ENCODE measurements around the gene SLC25A22.

The SLC25A22 gene

DNA sequence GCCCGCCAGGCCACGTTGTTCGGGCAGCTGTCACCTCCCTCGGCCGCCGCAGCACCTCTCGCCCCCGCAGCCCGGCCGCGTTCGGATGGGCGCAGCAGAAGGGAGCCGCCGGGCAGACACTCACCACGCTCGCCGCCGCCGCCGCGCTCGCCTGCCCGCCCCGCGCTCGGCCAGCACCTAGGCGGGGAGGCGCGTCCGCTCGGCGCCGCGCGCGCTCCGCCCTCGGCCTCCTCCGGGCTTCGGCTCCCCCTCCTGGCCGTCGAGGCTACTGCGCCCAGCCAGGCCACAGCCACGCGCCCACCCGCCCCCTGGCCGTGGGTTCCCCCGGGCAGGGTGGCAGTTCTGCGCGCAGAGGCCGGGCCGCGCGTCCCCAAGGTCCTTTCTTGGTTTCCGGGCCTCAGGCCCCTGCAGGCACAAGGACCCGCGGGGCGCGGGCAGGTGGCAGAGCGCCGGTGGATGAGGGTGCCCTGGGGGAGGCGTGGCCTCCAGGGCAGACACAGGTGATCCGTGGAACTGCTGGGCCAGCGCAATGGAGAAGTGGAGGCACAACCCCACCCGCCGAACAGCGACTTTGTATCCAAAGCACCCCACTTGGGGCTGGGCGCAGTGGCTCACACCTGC is at the start of gene SLC25A22:
SLC25A22 (minus strand) TSS at position 189 of the 621 bp plus-strand sequence. CDS start 3,275 bp downstream, outside the sequence.
- DNase-seq = peak; percentile 96

DNA sequence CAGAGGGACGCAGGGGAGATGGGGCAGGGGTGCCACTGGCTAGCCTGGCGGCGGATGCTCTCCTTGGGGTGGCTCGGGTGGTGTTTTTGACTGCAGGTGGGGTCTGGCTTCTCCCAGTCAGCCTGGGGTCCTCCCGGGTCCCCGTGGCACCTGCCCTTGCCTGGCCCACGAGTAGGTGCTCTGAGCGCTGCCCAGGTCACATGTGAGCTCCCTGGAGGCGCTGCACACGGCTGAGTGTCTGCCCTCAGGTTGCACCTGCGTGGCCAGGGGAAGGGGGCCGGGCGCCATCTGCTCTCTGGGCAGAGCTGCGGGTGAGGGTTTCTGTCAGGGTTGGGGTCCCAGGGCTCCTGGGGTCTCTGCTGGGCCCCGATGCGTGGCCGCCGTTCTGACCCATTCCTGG is 49.8 kb upstream of the SLC25A22 start:
- no peak for DNase-seq

DNA sequence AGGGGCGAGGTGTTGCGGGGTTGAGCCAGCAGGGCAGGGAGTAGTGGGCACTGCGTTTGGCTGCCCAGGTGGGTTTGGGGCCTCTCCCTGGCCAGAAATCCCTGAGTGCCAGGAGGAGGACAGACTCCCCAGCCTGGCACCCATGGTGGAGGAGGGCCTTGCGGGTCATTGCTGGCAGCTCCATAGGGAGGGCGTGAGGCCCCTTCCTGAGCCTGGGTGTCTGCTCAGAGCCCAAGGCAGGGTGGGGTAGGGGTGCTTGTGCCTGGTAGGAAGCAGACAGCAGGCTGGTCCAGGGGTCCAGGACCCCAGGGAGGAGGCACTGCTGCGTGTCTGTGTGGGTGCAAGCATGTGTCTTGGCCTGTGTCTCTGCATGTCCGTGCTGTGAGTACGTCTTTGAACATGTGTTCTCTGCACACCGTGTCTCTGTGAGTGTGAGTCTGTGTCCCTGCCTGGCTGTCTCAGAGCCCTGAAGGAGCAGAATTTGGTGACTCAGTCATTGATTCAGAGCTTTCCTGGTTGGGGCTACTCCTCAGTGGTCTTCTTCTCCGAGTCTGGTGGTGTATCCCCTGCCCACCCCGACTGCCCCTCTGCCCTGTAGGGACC is 48.5 kb upstream of the SLC25A22 start:
- no peak for DNase-seq

DNA sequence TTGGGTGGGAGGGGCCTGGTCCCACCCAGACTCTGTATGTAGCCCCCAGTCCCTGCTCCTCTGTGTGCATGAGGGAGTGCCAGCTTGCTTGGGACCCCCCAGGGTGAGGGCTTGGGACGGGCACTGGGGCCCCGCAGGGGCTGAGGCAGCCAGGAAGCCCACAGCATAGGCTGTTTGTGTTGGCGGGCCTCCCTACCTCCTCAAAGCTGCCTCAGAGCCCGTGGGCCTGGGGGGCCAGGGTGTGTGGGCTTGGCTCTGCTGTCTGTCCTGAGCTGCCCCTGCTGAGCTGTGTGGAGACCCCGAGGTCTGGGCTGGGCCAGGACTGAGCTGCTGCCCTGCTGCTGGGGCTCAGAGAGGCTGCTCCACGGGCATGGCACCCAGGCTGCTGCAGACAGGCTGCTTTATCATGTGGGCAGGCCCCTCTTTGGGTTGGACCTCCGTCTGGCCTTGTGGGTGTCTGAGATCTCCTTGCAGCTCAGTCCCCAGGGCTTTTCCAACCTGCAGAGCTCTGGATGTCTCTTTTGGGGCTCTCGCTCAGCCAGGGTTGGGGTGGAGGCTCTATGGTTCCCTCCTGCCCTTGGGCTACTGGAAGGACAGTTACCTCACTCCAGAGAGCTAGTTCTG is 47.9 kb upstream of the SLC25A22 start:
- DNase-seq = no peak

DNA sequence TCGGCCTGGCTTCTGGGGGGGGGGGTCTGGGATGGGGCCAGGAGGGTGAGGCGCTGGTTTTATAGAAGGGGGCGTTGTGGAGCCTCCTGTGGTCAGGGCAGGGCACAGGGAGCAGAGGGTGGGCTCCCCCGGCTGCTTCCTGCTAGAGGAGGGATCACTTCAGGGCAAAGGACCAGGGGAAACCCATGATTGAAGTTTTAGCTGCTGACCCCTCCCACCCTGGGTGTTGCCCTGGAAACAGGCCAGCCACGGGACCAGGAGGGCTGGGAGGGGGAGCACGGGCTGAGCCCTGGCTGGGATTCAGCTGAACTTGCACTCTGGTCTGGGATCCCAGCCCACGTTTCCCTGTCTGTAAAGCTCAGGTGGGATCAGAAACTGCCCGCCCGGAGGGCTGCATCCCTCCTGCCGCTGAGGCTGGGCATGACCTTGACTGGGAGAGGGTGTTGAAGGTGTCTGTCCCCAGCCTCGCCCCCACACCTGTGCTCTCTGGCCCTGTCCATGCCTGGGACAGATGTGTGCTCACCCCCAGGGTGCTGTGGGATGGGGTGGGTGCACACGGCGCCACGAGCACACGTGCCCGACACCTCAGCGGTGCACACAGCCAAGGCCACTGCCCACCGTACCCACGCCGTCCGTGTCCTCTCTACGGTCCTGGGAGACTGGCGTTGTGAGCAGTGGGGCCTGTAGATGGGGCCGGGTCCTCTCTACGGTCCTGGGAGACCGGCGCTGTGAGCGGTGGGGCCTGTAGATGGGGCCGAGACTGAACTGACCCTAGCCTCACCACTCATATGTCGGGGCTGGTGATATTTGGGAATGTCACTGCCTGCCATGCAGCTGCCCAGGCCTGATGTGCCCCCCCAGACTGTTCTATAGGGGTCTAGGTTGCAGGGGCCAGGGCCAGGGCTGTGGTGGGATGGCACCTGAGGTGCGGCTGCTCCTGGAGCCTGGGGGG is 46.9 kb upstream of the SLC25A22 start:
- DNase-seq = no peak

DNA sequence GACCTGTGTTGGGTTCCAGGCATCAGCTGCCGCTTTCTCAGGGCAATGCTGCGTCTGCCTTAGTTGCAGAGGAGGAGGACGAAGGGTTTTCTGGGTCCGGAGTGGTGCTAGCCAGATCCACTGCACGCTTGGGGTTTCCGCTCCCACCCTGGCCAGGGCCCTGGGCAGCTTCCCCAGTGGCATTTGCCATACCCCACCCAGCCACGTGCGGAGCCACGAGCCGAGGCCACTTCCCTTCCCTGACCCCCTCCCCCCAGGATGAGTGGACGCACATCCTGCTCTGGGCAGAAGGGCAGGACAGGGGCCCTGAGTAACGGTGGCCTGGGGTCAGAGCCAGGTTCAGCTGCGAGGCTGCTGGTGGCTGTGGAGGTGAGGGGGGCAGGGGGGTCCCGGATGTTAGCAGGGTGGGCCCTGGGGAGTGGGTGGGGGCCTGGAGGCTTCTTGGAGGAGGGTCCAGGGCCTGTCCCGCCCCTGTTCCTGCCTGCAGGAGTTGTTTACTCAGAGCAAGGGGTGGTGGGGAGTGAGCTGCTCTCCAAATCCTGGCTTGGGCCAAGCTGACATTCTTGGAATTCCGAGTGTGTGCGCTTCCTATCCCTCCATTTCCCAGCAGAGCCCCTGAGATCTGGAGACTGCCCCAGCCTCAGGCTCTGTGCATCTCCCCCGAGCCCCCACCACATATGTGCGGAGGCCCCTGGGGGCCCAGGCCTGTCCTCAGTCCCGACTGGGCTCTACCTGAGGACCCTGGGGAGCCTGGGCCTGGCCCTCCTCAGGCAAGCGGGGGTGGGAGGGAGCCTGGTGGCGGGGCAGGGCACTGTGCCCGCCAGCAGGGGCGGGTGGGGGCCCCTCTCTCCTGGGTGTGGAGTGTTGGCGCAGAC is 46.0 kb upstream of the SLC25A22 start:
- DNase-seq = no peak

DNA sequence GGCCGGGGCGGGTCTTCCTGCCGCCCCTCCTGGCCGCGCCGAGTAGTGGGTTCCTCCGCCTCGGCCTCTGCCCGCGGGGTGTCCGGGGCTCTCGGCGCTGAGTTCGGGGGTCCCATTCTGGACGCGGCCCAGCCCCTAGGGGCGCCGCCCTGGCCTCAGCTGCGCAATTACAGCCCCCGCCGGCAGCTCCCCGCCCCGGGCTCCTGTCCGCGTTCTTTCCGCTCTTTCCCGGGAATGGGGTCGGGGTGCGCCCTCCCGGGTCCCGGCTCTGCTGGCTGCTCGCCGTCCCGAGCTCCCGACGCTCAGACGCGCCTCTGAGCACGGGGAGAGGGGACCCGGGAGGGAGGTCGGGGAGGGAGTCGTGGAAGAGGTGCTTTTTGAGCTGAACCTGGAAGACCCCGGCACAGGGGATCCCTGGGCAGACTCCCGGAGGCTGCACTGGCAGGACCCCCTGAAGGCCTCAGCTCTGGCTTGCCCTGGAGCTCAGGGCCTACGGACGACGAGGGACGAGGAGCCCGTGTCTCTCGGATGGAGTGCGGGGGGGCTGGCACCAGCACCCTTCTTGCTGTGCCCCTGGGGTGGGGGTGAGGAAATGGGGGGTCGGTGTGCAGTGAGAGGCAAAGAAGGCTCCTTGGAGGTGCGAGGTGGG is 45.1 kb upstream of the SLC25A22 start:
- DNase-seq = no peak

DNA sequence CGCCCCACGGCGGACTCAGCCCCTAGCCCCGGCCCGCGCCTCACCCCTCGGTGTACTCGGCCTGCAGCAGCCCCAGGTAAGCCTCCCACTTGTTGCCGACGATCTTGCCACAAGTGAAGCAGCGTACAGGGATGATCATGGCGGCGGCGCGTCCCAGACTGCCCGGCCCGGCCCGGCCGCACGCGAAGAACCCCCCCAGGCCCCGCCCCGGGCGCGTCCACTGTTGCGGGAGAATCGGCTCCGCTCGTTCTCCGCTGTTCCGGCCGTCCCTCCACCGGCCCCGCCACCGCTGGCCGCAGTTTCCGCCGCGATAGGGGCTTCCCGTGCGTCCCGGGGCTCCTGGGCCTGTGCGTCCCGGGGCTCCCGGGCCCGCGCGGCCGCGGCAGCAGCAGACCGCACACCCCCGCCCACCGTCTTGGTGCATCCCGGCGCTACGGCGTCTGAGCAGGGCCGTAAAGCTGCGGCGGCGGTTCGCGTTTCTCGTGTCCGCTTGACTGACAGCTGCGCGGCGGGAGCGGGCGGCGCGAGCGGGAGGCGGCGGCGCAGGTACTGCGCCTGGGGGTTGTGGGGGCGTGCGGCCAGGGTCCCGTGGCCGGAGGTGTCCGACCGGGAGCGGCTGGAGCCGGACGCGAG is 44.4 kb upstream of the SLC25A22 start, which contains the start of the genes POLR2L and TSPAN4:
POLR2L (minus strand) TSS at position 160 of the 633 bp plus-strand sequence; CDS start at position 139, 21 bp downstream.
TSPAN4 (plus strand) TSS at position 483 of the 633 bp plus-strand sequence. CDS start 7,453 bp downstream, outside the sequence.
- peak; percentile 96 for DNase-seq

DNA sequence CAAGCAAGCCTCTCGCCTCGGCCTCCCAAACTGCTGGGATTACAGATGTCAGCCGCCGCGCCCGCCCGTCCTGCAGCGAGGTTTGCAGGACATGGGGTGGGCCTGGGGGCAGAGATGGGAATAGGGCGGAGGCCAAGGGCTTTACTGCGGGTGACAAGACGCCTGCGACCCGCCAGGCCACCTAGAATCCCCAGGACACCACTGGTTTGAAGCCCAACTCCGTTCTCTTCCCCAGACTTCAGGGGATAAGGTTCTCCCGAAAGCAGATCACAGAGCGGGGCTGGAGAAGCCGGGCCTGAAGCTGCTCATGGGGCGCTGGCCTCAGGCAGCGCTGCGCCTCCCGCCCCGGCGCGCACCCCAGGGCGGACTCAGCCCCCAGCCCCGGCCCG is 43.9 kb upstream of the SLC25A22 start:
- DNase-seq = no peak

DNA sequence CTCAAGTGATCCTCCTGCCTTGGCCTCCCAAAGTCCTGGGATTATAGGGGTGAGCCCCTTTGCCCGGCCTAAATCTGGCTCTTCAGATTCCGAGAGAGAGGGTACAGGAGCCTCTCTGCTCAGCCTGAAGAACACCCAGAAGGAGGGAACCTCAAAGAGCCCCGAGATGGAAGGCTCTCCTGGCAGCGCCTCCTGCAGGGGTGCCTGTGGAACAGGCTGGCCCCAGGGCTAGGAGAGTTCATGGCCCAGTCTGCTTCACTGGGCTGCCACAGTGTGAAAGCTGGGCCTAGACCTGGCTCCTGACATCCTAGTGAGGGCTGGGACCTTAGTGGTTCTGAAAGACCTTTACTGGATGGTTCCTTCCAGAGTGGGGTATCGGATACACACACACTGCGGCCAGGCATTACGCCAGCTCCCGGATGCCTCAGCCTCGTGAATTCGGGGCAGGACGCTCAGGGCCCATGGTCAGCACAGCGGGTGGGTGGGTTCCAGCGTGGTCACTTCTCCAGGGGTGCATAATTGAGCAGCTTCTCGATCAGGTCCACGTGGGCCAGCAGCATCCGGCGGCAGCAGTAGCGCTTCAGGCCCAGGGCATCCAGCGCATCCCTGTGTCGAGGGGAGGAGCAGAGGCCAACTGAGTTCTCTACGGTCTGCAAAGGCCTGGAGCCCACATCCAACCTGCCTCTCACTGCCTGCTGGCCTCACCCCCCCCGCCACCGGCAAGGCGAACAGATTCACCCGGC is 42.0 kb upstream of the SLC25A22 start:
- no peak for DNase-seq

DNA sequence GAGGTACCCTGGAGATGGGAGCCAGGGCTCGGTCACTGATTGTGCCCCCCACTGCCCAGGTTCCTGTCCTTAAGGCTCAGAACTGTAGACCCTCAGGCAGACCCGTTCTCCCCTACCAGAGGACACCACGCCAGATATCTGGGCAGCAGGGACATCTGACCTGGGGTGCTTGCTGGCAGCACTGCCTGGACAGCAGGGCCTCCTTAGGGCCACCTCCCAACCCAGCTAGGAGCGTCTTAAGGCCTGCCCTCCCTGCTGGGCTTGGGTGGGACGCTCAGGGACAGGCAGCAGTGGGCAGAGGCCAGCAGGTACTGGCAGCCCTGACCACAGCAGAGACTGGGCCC is 41.2 kb upstream of the SLC25A22 start:
- no peak for DNase-seq

DNA sequence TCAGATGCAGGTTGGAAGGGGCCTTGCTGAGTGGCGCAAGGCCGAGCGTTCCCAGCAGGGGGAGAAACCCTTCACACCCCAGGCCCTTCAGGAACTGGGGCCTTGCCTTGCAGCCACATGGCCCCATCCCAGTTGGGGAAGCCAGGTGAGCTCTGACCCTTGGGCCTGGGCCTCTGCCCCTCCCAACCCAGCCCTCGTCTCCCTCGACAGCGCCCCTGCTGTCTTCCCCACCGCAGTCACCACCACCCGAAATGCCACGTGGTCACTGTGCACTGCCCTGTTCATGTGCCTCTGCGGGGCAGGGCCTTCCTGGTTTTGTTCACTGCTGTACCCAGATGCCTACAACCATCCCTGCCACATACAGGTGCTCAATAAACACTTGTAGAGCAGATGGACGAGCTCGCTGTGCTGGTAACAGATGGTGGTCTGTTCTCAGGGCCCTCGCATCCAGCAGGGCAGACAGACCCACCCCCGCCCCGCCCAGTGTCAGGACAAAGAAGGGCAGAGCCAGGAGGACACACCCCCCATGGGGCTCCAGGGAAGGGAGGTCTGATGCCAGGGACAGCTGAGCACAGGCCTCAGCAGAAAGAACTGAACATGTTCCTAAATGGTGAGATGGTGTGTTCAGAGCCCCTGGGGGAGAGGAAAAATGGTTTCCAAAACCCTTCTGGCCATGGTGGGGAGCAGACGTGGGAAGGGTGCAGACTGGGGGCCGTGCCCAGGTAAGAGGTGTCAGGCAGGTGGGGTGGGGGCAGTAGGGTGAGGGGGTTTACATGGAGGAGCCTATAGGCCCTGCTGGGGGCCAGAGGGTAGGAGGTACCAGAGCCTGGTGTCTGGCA is 40.6 kb upstream of the SLC25A22 start:
- no peak for DNase-seq

DNA sequence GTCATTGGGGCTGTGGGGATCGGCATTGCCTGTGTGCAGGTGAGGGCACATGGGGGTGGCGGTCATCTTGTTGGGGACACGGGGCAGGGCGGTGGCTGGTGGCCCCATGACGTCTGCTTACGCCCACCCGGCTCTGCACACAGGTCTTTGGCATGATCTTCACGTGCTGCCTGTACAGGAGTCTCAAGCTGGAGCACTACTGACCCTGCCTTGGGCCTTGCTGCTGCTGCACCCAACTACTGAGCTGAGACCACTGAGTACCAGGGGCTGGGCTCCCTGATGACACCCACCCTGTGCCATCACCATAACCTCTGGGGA is 39.9 kb upstream of the SLC25A22 start:
- DNase-seq = no peak

DNA sequence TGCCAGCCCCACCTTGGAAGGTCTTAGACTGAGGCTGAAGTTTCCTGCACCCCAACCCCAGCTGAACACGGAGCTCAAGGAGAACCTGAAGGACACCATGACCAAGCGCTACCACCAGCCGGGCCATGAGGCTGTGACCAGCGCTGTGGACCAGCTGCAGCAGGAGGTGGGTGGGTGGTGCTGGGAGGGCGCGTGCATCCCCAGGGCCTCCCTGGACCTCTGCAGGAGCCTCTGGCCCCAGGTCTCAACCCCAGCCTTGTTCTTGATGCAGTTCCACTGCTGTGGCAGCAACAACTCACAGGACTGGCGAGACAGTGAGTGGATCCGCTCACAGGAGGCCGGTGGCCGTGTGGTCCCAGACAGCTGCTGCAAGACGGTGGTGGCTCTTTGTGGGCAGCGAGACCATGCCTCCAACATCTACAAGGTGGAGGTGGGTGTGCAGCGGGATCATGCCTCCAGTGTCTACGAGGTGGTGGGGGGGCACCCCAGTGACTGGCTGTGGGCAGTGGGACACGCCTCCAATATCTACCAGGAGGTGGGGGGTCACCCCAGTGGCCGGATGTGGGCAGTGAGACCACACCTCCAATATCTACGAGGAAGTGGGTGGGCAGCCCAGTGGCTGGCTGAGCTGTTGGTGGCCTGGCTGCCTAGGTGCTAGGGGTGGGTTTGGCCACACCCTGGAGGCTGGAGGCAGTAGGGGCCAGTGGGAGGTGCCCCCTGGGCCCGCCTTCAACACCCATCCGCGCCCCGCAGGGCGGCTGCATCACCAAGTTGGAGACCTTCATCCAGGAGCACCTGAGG is 39.3 kb upstream of the SLC25A22 start:
- DNase-seq = peak; percentile 62

DNA sequence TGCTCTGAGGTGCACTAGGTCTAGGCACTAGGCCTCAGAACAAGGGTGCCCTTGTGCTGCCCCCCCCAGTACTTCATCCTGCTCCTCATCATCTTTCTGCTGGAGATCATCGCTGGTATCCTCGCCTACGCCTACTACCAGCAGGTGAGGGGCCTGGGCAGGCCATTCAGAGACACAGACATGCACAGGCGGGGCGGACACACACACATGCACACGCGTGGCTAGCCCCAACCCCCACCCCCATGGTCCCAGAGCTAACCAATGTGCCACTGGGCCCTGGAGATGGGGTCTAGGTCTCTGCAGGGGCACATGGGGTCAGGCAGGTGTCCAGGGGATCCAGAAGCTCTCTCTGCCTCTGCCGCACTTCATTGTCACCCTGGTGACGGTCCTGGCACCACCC is 38.6 kb upstream of the SLC25A22 start:
- no peak for DNase-seq

DNA sequence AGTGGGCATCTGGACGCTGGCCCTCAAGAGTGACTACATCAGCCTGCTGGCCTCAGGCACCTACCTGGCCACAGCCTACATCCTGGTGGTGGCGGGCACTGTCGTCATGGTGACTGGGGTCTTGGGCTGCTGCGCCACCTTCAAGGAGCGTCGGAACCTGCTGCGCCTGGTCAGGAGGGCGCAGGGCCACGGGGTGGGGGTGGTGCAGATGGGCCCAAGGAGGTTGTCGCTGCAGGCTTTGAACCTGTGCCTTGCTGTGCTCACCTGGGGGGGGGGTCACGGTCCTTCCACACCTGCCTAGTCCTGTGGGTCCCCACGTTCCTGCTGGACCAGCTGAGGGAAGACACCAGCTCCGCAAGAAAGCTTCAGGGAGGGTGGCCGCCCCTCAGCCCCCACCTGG is 38.2 kb upstream of the SLC25A22 start:
- DNase-seq = no peak

DNA sequence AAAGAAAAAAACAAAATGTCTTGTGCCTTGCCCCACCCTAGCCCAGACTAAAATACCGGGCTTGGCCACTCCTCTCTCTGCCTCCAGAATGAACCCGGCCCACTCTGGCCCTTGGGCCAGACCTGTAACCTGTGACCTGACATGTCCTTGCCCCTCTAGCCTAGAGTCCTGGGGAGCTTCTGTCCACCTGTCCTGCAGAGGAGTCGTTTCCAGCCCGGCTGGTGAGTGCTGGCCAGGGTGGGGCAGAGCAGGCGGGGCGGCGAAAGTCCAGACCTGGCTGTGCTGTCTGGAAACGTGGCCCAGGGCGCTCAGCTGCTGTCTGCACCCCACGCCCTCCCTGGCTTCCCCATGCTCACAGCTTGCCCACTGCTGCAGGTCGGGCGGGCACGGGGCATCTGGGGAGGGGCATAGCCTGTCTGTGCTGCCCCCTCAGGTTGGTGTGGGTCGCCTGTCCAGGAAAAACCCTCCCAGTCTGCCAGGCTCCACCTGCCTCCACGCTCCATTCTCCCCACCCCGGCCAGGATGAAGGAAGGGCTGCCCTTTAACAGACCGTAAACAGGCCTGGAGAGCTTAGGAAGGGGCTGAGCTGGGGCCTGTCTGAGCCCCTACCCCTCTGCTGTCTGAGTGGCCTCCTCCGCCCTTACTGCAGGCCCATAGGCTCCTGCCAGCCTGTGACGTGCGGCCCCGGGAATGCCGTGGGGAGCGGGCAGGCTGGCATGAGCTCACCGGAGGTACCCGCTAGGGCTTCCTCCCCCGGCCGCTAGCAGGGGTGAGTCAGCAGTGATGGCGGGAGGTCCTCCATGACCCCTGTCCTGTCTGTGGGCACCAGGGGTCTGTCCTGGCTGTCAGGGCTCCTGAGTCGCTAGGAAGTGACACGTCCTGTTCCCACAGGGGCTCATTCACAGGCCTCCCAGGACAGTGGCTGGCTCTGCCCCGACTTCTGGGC is 36.6 kb upstream of the SLC25A22 start:
- peak; percentile 64 for DNase-seq
